Thoracic aorta (tissue), 2 donors: ENCODE measurements around the gene TNIP1. TPM values are rescaled to one million over a fixed set of nuclear protein-coding genes. Genes with fewer than 3 reads are reported as not detected.

Experiments
- ATAC-seq: fragments of 150-250 bp; one replicate; pipeline ENCODE4 v1.8.0; 2017; ENCODE audit warnings: low read depth; ENCODE audit not compliant: insufficient number of reproducible peaks, low FRiP score
- DNase-seq: peaks from one replicate; pipeline ENCODE4 v3.0.0-alpha.2; 2020; ENCODE audit warnings: low spot score
- H3K27ac ChIP-seq, 2 donors: fragments of 200-600 bp; sonication (generic); 1 replicate in 1 of 2; 2 replicates in 1 of 2; pipeline ENCODE4 v1.5.1; 2016; ENCODE audit warnings: mild to moderate bottlenecking in 2 of 2, moderate library complexity in 2 of 2
- H3K27me3 ChIP-seq: fragments of 200-600 bp; sonication (generic); replicated peaks from 2 replicates; pipeline ENCODE4 v1.6.0; 2016; ENCODE audit warnings: mild to moderate bottlenecking; ENCODE audit not compliant: insufficient read depth
- H3K36me3 ChIP-seq: fragments of 200-600 bp; sonication (generic); one replicate; pipeline ENCODE4 v1.5.1; 2016
- H3K4me1 ChIP-seq, 2 donors: fragments of 200-600 bp; sonication (generic); 1 replicate in 1 of 2; 2 replicates in 1 of 2; pipeline versions ENCODE4 v1.5.1 to v1.6.0; 2016; ENCODE audit warnings: low read depth in 2 of 2, mild to moderate bottlenecking in 1 of 2; ENCODE audit not compliant: control insufficient read depth in 1 of 2
- H3K4me3 ChIP-seq: fragments of 200-600 bp; sonication (generic); 2 replicates; pipeline ENCODE4 v1.5.1; 2016; ENCODE audit warnings: mild to moderate bottlenecking
- H3K9me3 ChIP-seq: fragments of 200-600 bp; sonication (generic); 2 replicates; pipeline ENCODE4 v1.5.1; 2016
- CTCF ChIP-seq: fragments of 200-600 bp; sonication (generic); IDR thresholded peaks from one replicate; pipeline ENCODE4 v1.5.1; 2019; ENCODE audit warnings: antibody characterized with exemption
- total RNA-seq, 2 donors: library from RNA; depleted of rRNA; stranded (reverse); fragments of >200 nt; gene quantifications; one replicate each; pipeline versions ENCODE4 v1.1.0 to v1.2.3, GENCODE V29; 2016

TNIP1 gene
- total RNA-seq, 2 donors from 2014 or later = 77.4 to 103 TPM

GRCh38 chr5:151126199-151126645 lies 45.4 kb upstream of the TNIP1 start:
- Histone ChIP-seq H3K36me3 (peaks cover 60% of the 10 kb centered on the region), H3K27ac (no peak overlapping the region)
- no peak for DNase-seq

GRCh38 chr5:151125421-151125820 lies 44.6 kb upstream of the TNIP1 start:
- Histone ChIP-seq H3K36me3 (peaks cover 59% of the 10 kb centered on the region), H3K27me3 (no peaks in the 10 kb centered on the region), H3K4me1 (peaks cover 0 to 17% of the 10 kb centered on the region in 2 donors), H3K9me3 (no peaks in the 10 kb centered on the region), H3K27ac (no peak overlapping the region), H3K4me3 (no peak overlapping the region)
- TF ChIP-seq CTCF = no peak
- ATAC-seq (no peak), DNase-seq (no peak)

More at GRCh38 chr5:151126199-151126645, 45.4 kb upstream of the TNIP1 start:
- no peak for ATAC-seq
- Histone ChIP-seq H3K4me1 (peaks cover 0 to 17% of the 10 kb centered on the region in 2 donors), H3K9me3 (no peaks in the 10 kb centered on the region), H3K4me3 (no peak overlapping the region), H3K27me3 (no peaks in the 10 kb centered on the region)
- TF ChIP-seq CTCF = peak; percentile 81

GRCh38 chr5:151123897-151124751 lies 43.3 kb upstream of the TNIP1 start:
- no peak for TF ChIP-seq CTCF
- Histone ChIP-seq H3K27ac (peak overlapping the region; percentile 49 to 60), H3K27me3 (no peaks in the 10 kb centered on the region), H3K36me3 (peaks cover 57% of the 10 kb centered on the region), H3K4me3 (no peak overlapping the region), H3K9me3 (no peaks in the 10 kb centered on the region), H3K4me1 (peaks cover 0 to 17% of the 10 kb centered on the region in 2 donors)
- ATAC-seq (peak; percentile 54), DNase-seq (no peak)

- H3K4me1 ChIP-seq = peaks cover 0 to 17% of the 10 kb centered on the region in 2 donors
- no peak overlapping the region for H3K4me3 ChIP-seq
- peak overlapping the region in 1 of 2 donors; percentile 49 for H3K27ac ChIP-seq
- no peaks in the 10 kb centered on the region for H3K9me3 ChIP-seq
- H3K27me3 ChIP-seq = no peaks in the 10 kb centered on the region
- DNase-seq = no peak
- H3K36me3 ChIP-seq = peaks cover 56% of the 10 kb centered on the region
- no peak for TF ChIP-seq CTCF
- ATAC-seq = no peak
Observed at GRCh38 chr5:151122828-151123227, 42.0 kb upstream of the TNIP1 start.

GRCh38 chr5:151121665-151122064 lies 40.8 kb upstream of the TNIP1 start:
- Histone ChIP-seq H3K4me1 (peaks cover 0 to 17% of the 10 kb centered on the region in 2 donors), H3K27me3 (no peaks in the 10 kb centered on the region), H3K36me3 (peaks cover 59% of the 10 kb centered on the region), H3K4me3 (no peak overlapping the region), H3K9me3 (no peaks in the 10 kb centered on the region), H3K27ac (peak overlapping the region in 1 of 2 donors; percentile 41)
- no peak for TF ChIP-seq CTCF
- DNase-seq (no peak), ATAC-seq (no peak)
